Activated CD8-positive, alpha-beta T cell treated with anti-CD3 and anti-CD28 coated beads for 36 hours (primary cell): Measurements from ENCODE around the gene PRG2. TPM values are rescaled to one million over a fixed set of nuclear protein-coding genes. Genes with fewer than 3 reads are reported as not detected.

ENCODE experiments used
- ATAC-seq: fragments of 200-7000 bp; cut with Tn5 transposase; one replicate; pipeline ENCODE4 v1.10.0; 2021; ENCODE audit warnings: mild to moderate bottlenecking, moderate library complexity
- CTCF ChIA-PET: fragments of 350-600 bp; sonication (Branson Sonifier 250); formaldehyde crosslinking; loops from one replicate; lab custom pipeline; 2021; ENCODE audit warnings: antibody characterized with exemption; lab: Charles Lee
- POLR2A ChIA-PET: fragments of 350-600 bp; sonication (Branson Sonifier 250); formaldehyde crosslinking; loops from one replicate; lab custom pipeline; 2021; ENCODE audit warnings: antibody characterized with exemption; lab: Charles Lee
- DNase-seq: peaks from one replicate; pipeline ENCODE4 v3.0.0-alpha.2; 2020
- H3K27ac Mint-ChIP-seq: one replicate; pipeline ENCODE4 v1.8.0; 2021; ENCODE audit warnings: mild to moderate bottlenecking, mixed read lengths
- H3K27me3 Mint-ChIP-seq: one replicate; pipeline ENCODE4 v1.8.0; 2021; ENCODE audit warnings: mixed read lengths
- H3K36me3 Mint-ChIP-seq: one replicate; pipeline ENCODE4 v1.8.0; 2021; ENCODE audit warnings: low read depth, mixed read lengths
- H3K4me1 Mint-ChIP-seq: one replicate; pipeline ENCODE4 v1.8.0; 2021; ENCODE audit warnings: low read depth, mixed read lengths
- H3K4me3 Mint-ChIP-seq: one replicate; pipeline ENCODE4 v1.8.0; 2021; ENCODE audit warnings: mild to moderate bottlenecking, moderate library complexity, mixed read lengths
- H3K9me3 Mint-ChIP-seq: one replicate; pipeline ENCODE4 v1.8.0; 2021; ENCODE audit warnings: mixed read lengths
- intact Hi-C: fragments of 100-400 bp; cut with micrococcal nuclease; formaldehyde crosslinking; loops from one replicate; pipeline ENCODE4 v1.10.0; 2022
- total RNA-seq, 2 experiments: library from RNA; stranded (reverse); gene quantifications; one replicate each; pipeline ENCODE4 v1.2.3, GENCODE V29; 2021
- TF ChIP-seq, protein P1 (sequence below): fragments of 200-600 bp; IDR thresholded peaks from one replicate; pipeline ENCODE4 v1.8.0; 2022; ENCODE audit warnings: antibody characterized with exemption, mild to moderate bottlenecking

PRG2 gene
- total RNA-seq, 2 experiments from 2014 or later, result 0.43 to 2.3 TPM

DNA sequence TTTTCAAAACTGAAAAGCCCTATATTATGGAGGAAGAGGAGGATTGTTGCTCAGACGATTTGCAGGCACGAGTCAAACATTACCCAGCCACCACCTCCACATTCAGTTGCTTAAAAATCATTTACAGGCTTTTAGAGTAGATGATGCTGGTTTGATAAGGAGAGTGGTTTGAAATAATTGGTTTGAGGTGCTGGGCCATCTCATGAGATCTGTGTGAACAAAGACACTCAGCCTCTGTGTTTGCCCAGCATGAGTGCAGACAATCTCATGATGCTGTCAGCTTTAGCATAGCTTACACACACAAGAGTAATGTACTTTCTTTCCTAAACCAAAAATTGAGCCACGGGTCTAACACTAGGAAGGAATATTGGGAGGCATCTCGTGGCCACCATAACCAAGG, 32.2 kb upstream of the PRG2 start:
- DNase-seq (no peak), ATAC-seq (no peak)
- H3K4me1 Mint-ChIP-seq, result peaks cover 61% of the 10 kb centered on the region
- TF ChIP-seq, protein P1, sequence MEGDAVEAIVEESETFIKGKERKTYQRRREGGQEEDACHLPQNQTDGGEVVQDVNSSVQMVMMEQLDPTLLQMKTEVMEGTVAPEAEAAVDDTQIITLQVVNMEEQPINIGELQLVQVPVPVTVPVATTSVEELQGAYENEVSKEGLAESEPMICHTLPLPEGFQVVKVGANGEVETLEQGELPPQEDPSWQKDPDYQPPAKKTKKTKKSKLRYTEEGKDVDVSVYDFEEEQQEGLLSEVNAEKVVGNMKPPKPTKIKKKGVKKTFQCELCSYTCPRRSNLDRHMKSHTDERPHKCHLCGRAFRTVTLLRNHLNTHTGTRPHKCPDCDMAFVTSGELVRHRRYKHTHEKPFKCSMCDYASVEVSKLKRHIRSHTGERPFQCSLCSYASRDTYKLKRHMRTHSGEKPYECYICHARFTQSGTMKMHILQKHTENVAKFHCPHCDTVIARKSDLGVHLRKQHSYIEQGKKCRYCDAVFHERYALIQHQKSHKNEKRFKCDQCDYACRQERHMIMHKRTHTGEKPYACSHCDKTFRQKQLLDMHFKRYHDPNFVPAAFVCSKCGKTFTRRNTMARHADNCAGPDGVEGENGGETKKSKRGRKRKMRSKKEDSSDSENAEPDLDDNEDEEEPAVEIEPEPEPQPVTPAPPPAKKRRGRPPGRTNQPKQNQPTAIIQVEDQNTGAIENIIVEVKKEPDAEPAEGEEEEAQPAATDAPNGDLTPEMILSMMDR, result no peak
- intact Hi-C loops, result no loop called here
- peak overlapping the region; percentile 81 for H3K27ac Mint-ChIP-seq
- CTCF ChIA-PET, result interaction anchor here (1.0 to 1.6 kb wide), 4 partner anchors 16 to 104 kb away, joined by 4 to 6 read pairs (median 4); no protein-coding TSS in a partner anchor
- H3K9me3 Mint-ChIP-seq, result no peaks in the 10 kb centered on the region
- peaks cover 93% of the 10 kb centered on the region for H3K36me3 Mint-ChIP-seq
- POLR2A ChIA-PET, result interaction anchor here (1.1 to 15.1 kb wide), 3 partner anchors 8 to 62 kb away, joined by 3 to 264 read pairs (median 6); no protein-coding TSS in a partner anchor
- H3K27me3 Mint-ChIP-seq, result no peaks in the 10 kb centered on the region
- H3K4me3 Mint-ChIP-seq, result peak overlapping the region; percentile 92

DNA sequence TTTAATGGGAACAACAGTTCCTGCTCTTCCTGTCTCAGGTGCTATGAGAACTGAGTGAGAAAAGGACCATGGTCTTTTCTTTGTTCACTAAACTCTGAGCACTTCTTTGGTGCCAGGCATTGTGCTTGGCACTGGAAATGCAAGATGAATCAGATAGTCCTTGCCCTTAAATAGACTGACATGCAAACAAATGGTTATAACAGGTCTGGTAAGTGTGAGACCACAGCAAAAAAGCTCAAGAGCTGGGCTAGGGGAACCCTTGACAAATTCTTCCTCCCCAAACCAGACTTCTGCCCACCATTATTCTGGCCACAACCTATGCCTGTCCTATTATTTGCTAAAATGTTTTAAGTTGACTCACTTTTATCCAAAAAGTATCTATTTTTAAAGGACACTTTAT, 31.4 kb upstream of the PRG2 start:
- Mint-ChIP-seq H3K27ac (peak overlapping the region; percentile 81), H3K9me3 (no peaks in the 10 kb centered on the region), H3K27me3 (no peaks in the 10 kb centered on the region), H3K4me1 (peaks cover 62% of the 10 kb centered on the region), H3K4me3 (peak overlapping the region; percentile 92), H3K36me3 (peaks cover 98% of the 10 kb centered on the region)
- DNase-seq (no peak), ATAC-seq (no peak)
- POLR2A ChIA-PET, result interaction anchor here (1.1 to 15.1 kb wide), 2 partner anchors 21 to 63 kb away, joined by 3 to 264 read pairs; no protein-coding TSS in a partner anchor
- intact Hi-C loops, result no loop called here
- TF ChIP-seq, protein P1, result no peak
- CTCF ChIA-PET, result interaction anchor here (1.0 to 1.6 kb wide), 6 partner anchors 16 to 105 kb away, joined by 3 to 6 read pairs (median 4); partner anchors contain the start of gene PRG3

DNA sequence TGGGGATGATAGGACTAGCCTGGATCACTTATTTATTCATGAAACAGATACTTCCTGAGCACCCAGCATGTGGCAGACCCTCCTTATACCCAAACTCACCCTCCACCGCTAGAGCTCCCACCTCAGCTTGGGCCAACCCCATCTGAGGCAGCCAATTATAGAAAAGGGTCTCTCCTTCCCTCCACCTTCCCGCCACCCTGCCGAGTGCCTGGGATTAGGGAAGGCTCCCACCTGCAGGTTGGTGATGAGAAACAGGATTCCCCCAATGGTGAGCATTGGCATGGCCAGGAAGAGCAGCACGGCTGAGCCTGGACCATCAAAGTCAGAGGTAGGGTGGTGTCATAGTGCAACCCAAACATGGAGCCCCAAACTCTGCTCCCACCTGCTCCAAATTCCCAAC, 30.6 kb upstream of the PRG2 start:
- POLR2A ChIA-PET, result interaction anchor here (15.1 kb wide), 1 partner anchor 20 kb away, joined by 264 read pairs; no protein-coding TSS in a partner anchor
- intact Hi-C loops, result no loop called here

DNA sequence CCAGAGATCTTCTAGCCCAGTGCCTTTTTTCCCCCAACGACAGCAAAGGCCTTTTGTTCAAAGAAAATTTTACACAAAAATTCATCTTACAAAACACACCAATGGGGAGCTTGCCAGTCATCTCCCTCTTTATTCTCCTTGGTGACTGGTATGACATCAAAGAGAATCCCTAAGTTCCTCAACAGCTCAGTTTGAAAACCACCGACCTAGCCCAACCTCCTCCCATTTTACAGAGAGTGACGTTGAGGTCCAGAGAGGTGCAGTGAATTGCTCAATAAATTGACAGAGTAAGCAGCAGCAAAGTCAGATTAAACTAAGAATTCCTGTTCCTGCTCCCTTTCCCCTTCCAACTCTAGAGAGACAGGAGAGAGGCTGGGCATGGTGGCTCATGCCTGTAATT, 28.7 kb upstream of the PRG2 start:
- CTCF ChIA-PET, result interaction anchor here (1.6 kb wide), 1 partner anchor 107 kb away, joined by 4 read pairs; no protein-coding TSS in a partner anchor
- DNase-seq, result no peak
- no peaks in the 10 kb centered on the region for H3K27me3 Mint-ChIP-seq
- TF ChIP-seq, protein P1, result no peak
- POLR2A ChIA-PET, result interaction anchor here (1.1 to 15.1 kb wide), 2 partner anchors 9 to 18 kb away, joined by 3 to 264 read pairs; no protein-coding TSS in a partner anchor
- no peak overlapping the region for H3K4me3 Mint-ChIP-seq
- peaks cover 95% of the 10 kb centered on the region for H3K36me3 Mint-ChIP-seq
- H3K27ac Mint-ChIP-seq, result no peak overlapping the region
- peaks cover 78% of the 10 kb centered on the region for H3K4me1 Mint-ChIP-seq
- intact Hi-C loops, result no loop called here
- no peak for ATAC-seq
- H3K9me3 Mint-ChIP-seq, result no peaks in the 10 kb centered on the region

More for the DNA sequence above, 30.6 kb upstream of the PRG2 start:
- ATAC-seq (no peak), DNase-seq (no peak)
- H3K4me1 Mint-ChIP-seq, result peaks cover 68% of the 10 kb centered on the region
- peaks cover 98% of the 10 kb centered on the region for H3K36me3 Mint-ChIP-seq
- CTCF ChIA-PET, result interaction anchor here (0.9 to 1.2 kb wide), 3 partner anchors 37 to 76 kb away, joined by 3 read pairs; partner anchors contain the start of gene PRG3
- H3K27me3 Mint-ChIP-seq, result no peaks in the 10 kb centered on the region
- H3K4me3 Mint-ChIP-seq, result no peak overlapping the region
- H3K9me3 Mint-ChIP-seq, result no peaks in the 10 kb centered on the region
- H3K27ac Mint-ChIP-seq, result no peak overlapping the region
- TF ChIP-seq, protein P1, result no peak

DNA sequence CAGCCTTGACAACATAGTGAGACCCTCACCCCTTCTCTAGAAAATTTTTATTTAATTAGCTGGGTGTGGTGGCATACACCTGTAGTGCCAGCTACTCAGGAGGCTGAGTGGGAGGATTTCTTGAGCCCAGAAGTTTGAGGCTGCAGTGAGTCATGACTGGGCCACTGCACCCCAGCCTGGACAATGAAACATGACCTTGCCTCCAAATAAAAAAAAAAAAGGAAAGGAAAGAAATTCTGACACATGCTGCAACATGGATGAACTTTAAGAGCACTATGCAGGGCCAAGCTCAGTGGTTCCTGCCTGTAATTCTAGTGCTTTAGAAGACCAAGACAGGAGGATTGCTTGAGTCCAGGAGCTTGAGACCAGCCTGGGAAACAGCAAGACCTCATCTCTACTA, 27.7 kb upstream of the PRG2 start:
- DNase-seq (no peak), ATAC-seq (no peak)
- H3K4me1 Mint-ChIP-seq, result peaks cover 79% of the 10 kb centered on the region
- ChIA-PET POLR2A (interaction anchor here (1.3 to 15.1 kb wide), 4 partner anchors 8 to 95 kb away, joined by 3 to 264 read pairs (median 6); partner anchors contain the start of gene SLC43A3), CTCF (interaction anchor here (1.1 to 1.6 kb wide), 4 partner anchors 10 to 108 kb away, joined by 3 to 7 read pairs (median 4); no protein-coding TSS in a partner anchor)
- H3K9me3 Mint-ChIP-seq, result no peaks in the 10 kb centered on the region
- intact Hi-C loops, result no loop called here
- H3K27ac Mint-ChIP-seq, result no peak overlapping the region
- no peak overlapping the region for H3K4me3 Mint-ChIP-seq
- TF ChIP-seq, protein P1, result no peak
- H3K36me3 Mint-ChIP-seq, result peaks cover 95% of the 10 kb centered on the region
- no peaks in the 10 kb centered on the region for H3K27me3 Mint-ChIP-seq
